HG02852 (cell line): ENCODE results near the gene SUN2.

ENCODE experiments used
- ATAC-seq: cut with Tn5 transposase; IDR thresholded peaks from one replicate; pipeline ENCODE4 v1.9.1; 2021; ENCODE audit warnings: mild to moderate bottlenecking, moderate library complexity; ENCODE audit not compliant: unreplicated experiment

SUN2 gene

DNA sequence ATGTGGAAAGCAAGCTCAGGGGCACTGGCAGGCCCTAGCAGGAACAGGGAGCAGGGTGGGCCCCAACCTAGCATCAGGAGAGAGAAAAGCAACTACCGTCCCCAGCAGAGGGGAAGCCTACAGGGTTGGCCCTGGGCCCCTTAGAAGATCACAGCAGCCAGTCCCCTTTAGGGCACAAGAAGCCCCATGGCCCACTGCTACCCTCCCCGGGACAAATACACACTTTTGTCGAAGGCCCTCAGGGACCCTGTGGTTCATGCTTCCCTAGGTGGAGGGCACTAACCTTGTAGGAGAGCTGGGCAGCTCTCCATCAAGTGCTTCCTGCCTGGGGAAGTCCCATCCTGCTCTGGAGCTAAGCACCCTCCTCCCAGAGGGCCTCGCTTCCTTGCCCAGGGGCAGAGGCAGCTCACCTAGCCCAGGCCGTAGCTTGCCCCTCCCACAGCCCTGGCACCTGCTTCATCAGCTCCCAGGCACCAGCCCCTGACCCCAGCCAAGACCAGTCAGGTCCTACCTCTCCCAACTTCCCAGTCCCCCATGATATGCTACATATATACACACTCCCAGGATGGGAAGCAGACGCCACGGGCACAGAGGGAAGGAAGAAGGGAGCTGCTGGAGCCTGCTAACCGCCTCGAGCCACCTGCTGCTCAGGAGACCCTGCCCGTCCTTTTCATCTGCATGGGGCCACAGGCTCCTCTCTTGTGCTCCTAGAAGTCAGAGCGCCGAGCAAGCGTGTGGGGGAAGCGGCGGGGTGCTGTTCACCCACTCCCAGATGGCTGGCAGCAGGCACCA, 20.1 kb downstream of the SUN2 start:
- ATAC-seq, result no peak

- ATAC-seq, result no peak
These were observed 20.7 kb downstream of the SUN2 start for GRCh38 chr22:38735126-38735464.

DNA sequence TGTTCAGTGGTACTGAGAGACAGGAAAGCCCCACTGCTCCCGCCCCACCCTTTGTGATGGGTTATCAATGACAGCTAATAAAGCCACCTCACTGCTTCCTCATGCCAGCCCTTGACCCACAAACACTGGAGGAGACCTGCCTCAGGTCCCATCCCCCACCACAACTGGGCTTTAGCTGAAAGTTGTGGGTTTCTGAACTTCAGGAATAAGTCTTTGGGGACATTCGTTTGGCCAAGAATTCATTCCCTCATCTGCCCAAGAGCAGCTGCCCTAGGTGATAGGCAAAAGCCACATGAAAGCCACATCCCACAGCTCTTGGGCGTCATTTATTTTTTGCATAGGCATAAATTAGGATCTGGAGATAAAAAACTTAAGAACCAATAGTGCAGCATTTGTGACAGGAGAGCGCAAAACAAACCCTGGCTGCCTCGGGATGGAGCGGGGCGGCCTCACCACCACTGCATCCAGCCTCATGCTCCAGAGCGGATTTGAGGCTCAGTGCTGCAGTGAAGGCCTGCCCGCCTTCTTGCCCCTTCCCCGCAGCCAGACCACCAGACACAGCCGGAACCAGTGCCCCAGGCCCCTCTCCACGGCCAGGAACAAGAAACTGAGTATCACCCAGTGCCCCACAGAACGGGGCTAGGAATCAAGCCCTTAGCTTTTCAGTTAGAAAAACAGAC, 21.2 kb downstream of the SUN2 start:
- no peak for ATAC-seq

- no peak for ATAC-seq
These were observed 21.9 kb downstream of the SUN2 start for GRCh38 chr22:38733724-38734381.

- ATAC-seq, result no peak
These were observed 22.5 kb downstream of the SUN2 start for GRCh38 chr22:38733329-38733723.

- no peak for ATAC-seq
These were observed 23.5 kb downstream of the SUN2 start for GRCh38 chr22:38732251-38732815.

DNA sequence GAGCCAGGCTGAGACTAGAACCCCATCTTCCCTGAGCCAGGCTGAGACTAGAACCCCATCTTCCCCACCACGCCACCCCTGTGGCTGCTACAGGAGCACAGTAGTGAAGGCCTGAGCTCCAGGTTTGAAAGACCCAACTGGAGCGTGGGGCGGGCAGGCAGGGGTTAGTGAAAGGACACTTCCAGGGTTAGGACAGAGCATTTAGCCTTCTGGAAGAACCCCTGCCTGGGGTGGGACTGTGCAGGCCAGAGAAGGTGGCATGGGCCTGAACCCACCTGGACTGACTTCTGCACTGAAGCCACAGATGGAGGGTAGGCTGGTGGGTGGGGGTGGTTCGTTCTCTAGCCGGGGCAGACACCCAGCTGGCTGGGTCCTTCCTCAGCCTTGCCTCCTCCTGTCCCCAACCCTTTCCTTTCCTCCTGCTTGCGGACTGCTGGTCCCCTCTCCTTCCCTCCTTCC, 24.1 kb downstream of the SUN2 start:
- ATAC-seq, result no peak

DNA sequence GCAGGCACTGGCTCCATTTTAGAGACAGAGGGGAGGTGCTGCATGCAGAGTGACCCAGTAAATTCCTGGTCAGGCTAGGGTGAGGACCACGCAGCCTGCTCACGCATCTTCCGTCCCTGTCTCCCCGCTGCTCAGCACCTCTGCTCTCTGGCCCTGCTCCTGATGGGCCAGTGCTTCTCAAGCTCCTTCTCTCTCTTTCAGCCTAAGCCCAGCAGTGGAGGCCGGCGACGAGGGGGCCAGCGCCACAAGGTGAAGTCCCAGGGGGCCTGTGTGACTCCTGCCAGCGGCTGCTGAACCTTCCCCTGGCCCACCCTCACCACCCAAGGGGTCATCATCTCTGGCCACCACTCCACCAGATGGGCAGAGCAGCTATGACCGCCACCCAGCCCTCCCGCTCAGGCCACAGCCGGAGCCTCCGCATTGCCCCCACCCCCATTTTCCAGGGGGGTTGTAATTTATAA, 25.4 kb downstream of the SUN2 start:
- no peak for ATAC-seq

GRCh38 chr22:38729946-38730345, 25.9 kb downstream of the SUN2 start:
- ATAC-seq, result no peak

- no peak for ATAC-seq
These were observed 26.7 kb downstream of the SUN2 start for GRCh38 chr22:38728871-38729796.

- ATAC-seq, result no peak
These were observed 28.0 kb downstream of the SUN2 start for GRCh38 chr22:38727530-38728451.

GRCh38 chr22:38727123-38727522, 28.7 kb downstream of the SUN2 start:
- no peak for ATAC-seq

- ATAC-seq, result no peak
These were observed 29.7 kb downstream of the SUN2 start for GRCh38 chr22:38725900-38726655.

DNA sequence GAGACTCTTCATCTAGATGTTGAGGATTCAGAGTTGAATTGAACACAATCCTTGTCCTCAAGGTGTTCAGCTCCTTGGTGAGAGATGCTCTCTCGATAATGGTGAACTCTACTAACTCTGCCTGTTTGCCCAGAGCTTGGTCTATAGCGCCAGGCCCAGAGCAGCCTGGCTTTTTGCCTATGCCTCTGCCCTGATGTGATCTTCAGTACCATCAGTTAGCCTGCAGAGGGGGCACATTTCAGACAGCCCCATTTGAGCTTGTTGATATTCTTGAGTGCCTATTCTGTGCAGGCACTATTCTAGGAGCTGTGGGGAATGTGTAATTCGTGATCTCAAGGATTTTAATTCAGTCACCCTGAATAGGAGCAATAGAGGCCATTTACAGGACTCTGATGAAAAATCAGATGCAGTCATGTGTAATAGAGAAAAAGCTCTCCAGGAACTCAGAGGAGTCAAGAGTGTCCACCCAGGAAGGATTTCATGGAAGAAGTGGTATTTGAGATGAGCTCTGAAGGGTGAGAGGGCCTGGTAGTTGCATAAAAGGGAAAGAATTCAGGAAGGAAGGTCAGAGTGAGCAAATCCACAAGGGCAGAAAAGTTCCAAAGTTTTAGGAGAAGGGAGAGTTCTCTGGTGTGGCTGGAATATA, 30.7 kb downstream of the SUN2 start:
- no peak for ATAC-seq

DNA sequence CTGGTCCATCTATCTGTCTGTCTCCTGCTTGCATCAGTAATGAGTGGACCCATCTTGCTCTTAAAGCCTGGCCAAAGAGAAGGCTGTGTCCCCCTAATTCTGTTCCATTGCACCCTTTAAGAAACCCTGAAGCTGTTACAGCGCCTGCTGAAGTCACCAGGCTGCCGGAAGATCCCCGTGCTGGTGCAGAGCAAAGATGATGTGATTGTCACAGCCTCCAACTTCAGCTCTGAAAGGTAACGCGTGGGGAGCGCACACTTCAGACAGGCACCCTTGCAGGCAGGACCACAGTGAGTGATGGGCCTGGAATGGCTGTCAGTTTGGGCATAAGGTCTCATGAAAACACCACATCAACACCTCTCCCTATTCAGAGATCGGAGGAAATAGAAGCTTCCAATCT, 31.6 kb downstream of the SUN2 start:
- ATAC-seq, result no peak

DNA sequence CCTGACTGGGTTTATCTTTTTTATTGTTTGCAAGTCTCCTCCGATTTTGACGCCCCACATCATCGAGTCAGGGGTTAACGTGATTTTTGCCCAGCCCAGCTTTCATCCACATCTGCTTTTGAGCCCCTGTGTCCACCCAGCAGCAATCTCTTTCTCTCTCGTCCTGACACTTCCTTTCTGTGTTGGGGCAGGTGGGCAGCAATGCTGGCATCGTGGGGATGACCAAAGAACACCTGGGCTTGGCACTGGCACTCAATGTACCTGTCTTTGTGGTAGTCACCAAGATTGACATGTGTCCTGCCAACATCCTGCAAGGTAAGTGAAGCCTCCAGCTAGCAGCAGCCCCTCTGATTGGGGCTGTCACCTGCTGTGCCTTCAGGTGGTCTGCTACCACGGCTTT, 34.2 kb downstream of the SUN2 start:
- no peak for ATAC-seq

- no peak for ATAC-seq
These were observed 35.4 kb downstream of the SUN2 start for GRCh38 chr22:38720350-38720749.

DNA sequence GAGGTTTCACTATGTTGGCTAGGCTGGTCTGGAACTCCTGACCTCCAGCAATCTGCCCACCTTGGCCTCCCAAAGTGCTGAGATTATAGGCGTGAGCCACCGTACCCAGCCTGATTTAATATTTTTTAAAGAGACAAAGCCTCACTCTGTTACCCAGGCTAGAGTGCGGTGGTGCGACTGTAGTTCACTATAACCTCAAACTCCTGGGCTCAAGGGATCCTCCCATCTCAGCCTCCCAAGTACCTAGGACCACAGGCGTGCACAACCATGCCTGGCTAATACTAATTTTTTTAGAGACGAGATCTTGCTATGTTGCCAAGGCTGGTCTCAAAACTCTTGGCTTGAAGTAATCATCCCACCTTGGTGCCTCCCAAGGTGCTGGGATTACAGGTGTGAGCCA, 36.6 kb downstream of the SUN2 start:
- no peak for ATAC-seq
